GM12872 (cell line): ENCODE results near the gene CRAMP1.

Experiments used
- CTCF ChIP-seq: IDR thresholded peaks from 3 replicates; pipeline ENCODE4 v1.5.1; 2011; ENCODE audit warnings: low read depth, mild to moderate bottlenecking, low read length, moderate library complexity; ENCODE audit not compliant: insufficient read depth

Gene CRAMP1

GRCh38 chr16:1651974-1652312, 39.8 kb downstream of the CRAMP1 start:
- no peak for TF ChIP-seq CTCF

- TF ChIP-seq CTCF: no peak
Observed at GRCh38 chr16:1653023-1653422, 40.9 kb downstream of the CRAMP1 start.

GRCh38 chr16:1654505-1655268, 42.5 kb downstream of the CRAMP1 start:
- no peak for TF ChIP-seq CTCF

GRCh38 chr16:1655269-1655807, 43.2 kb downstream of the CRAMP1 start:
- TF ChIP-seq CTCF: no peak

GRCh38 chr16:1655909-1656807, 44.0 kb downstream of the CRAMP1 start:
- no peak for TF ChIP-seq CTCF

GRCh38 chr16:1656808-1657617, 44.9 kb downstream of the CRAMP1 start:
- no peak for TF ChIP-seq CTCF
